Central memory CD8-positive, alpha-beta T cell (primary cell): ENCODE results near the gene PAXIP1.

ENCODE experiments used
- ATAC-seq: fragments of 150-1000 bp; cut with Tn5 transposase; replicated peaks from 2 replicates; pipeline ENCODE4 v1.10.0; 2022; ENCODE audit warnings: mild to moderate bottlenecking, moderate FRiP score, moderate number of reproducible peaks; ENCODE audit not compliant: poor library complexity, severe bottlenecking; ENCODE audit errors: extremely low read depth
- DNase-seq, 2 donors: peaks; one replicate each; pipeline ENCODE4 v3.0.0; 2021; ENCODE audit warnings: low spot score in 2 of 2
- H3K27ac Mint-ChIP-seq: one replicate; pipeline ENCODE4 v1.8.0; 2022; ENCODE audit warnings: low read depth, mild to moderate bottlenecking, moderate library complexity, mixed read lengths
- H3K27me3 Mint-ChIP-seq: one replicate; pipeline ENCODE4 v1.8.0; 2022; ENCODE audit warnings: mixed read lengths
- H3K36me3 Mint-ChIP-seq: one replicate; pipeline ENCODE4 v1.8.0; 2022; ENCODE audit warnings: mild to moderate bottlenecking, moderate library complexity, mixed read lengths; ENCODE audit not compliant: insufficient read depth
- H3K4me1 Mint-ChIP-seq: one replicate; pipeline ENCODE4 v1.8.0; 2022; ENCODE audit warnings: mixed read lengths
- H3K4me3 Mint-ChIP-seq: one replicate; pipeline ENCODE4 v1.8.0; 2022; ENCODE audit warnings: mild to moderate bottlenecking, moderate library complexity, mixed read lengths
- H3K9me3 Mint-ChIP-seq: one replicate; pipeline ENCODE4 v1.8.0; 2022; ENCODE audit warnings: mixed read lengths

PAXIP1 gene

GRCh38 chr7:155003376-155004214 is 671 bp upstream of the PAXIP1 start:
- DNase-seq (no peak), ATAC-seq (peak; percentile 75)
- Mint-ChIP-seq H3K4me3 (peak overlapping the region; percentile 88), H3K36me3 (peaks cover 7% of the 10 kb centered on the region), H3K4me1 (peaks cover 14% of the 10 kb centered on the region), H3K9me3 (no peaks in the 10 kb centered on the region), H3K27me3 (no peaks in the 10 kb centered on the region), H3K27ac (peak overlapping the region; percentile 72)

- H3K4me1 Mint-ChIP-seq = peaks cover 14% of the 10 kb centered on the region
- ATAC-seq (peak; percentile 17), DNase-seq (peak in 1 of 2 donors; percentile 21)
- no peak overlapping the region for H3K27ac Mint-ChIP-seq
- H3K36me3 Mint-ChIP-seq = peaks cover 13% of the 10 kb centered on the region
- H3K4me3 Mint-ChIP-seq = peak overlapping the region; percentile 88
- no peaks in the 10 kb centered on the region for H3K9me3 Mint-ChIP-seq
- H3K27me3 Mint-ChIP-seq = no peaks in the 10 kb centered on the region
Observed at GRCh38 chr7:155002411-155003091, 373 bp downstream of the PAXIP1 start.

- H3K4me1 Mint-ChIP-seq = peaks cover 14% of the 10 kb centered on the region
- no peak overlapping the region for H3K27ac Mint-ChIP-seq
- DNase-seq (no peak), ATAC-seq (no peak)
- H3K27me3 Mint-ChIP-seq = no peaks in the 10 kb centered on the region
- H3K9me3 Mint-ChIP-seq = no peaks in the 10 kb centered on the region
- peaks cover 16% of the 10 kb centered on the region for H3K36me3 Mint-ChIP-seq
- H3K4me3 Mint-ChIP-seq = no peak overlapping the region
Observed at GRCh38 chr7:155001756-155002410, 1.0 kb downstream of the PAXIP1 start.

- DNase-seq (no peak), ATAC-seq (no peak)
- Mint-ChIP-seq H3K4me1 (peaks cover 14% of the 10 kb centered on the region), H3K27me3 (no peaks in the 10 kb centered on the region), H3K9me3 (no peaks in the 10 kb centered on the region), H3K27ac (no peak overlapping the region), H3K36me3 (peaks cover 16% of the 10 kb centered on the region), H3K4me3 (no peak overlapping the region)
Observed at GRCh38 chr7:155000795-155001194, 2.1 kb downstream of the PAXIP1 start.

- ATAC-seq (no peak), DNase-seq (no peak)
- H3K4me1 Mint-ChIP-seq = peaks cover 12% of the 10 kb centered on the region
- no peak overlapping the region for H3K27ac Mint-ChIP-seq
- no peaks in the 10 kb centered on the region for H3K9me3 Mint-ChIP-seq
- H3K36me3 Mint-ChIP-seq = peaks cover 19% of the 10 kb centered on the region
- H3K27me3 Mint-ChIP-seq = no peaks in the 10 kb centered on the region
- no peak overlapping the region for H3K4me3 Mint-ChIP-seq
Observed at GRCh38 chr7:154998481-154998880, 4.4 kb downstream of the PAXIP1 start.

- Mint-ChIP-seq H3K36me3 (peaks cover 21% of the 10 kb centered on the region), H3K4me1 (peaks cover 12% of the 10 kb centered on the region), H3K4me3 (no peak overlapping the region), H3K9me3 (no peaks in the 10 kb centered on the region), H3K27ac (no peak overlapping the region), H3K27me3 (no peaks in the 10 kb centered on the region)
- DNase-seq = no peak
- no peak for ATAC-seq
Observed at GRCh38 chr7:154997840-154998370, 5.0 kb downstream of the PAXIP1 start.

- ATAC-seq (no peak), DNase-seq (no peak)
- H3K27ac Mint-ChIP-seq = no peak overlapping the region
- H3K4me3 Mint-ChIP-seq = no peak overlapping the region
- H3K4me1 Mint-ChIP-seq = peaks cover 9% of the 10 kb centered on the region
- H3K36me3 Mint-ChIP-seq = peaks cover 24% of the 10 kb centered on the region
- no peaks in the 10 kb centered on the region for H3K27me3 Mint-ChIP-seq
- no peaks in the 10 kb centered on the region for H3K9me3 Mint-ChIP-seq
Observed at GRCh38 chr7:154996756-154997155, 6.2 kb downstream of the PAXIP1 start.

GRCh38 chr7:154996101-154996500 is 6.8 kb downstream of the PAXIP1 start:
- H3K36me3 Mint-ChIP-seq = peaks cover 24% of the 10 kb centered on the region
- H3K9me3 Mint-ChIP-seq = no peaks in the 10 kb centered on the region
- H3K4me3 Mint-ChIP-seq = no peak overlapping the region
- H3K27ac Mint-ChIP-seq = no peak overlapping the region
- no peaks in the 10 kb centered on the region for H3K27me3 Mint-ChIP-seq
- H3K4me1 Mint-ChIP-seq = peaks cover 7% of the 10 kb centered on the region
- ATAC-seq = no peak
- DNase-seq = no peak

GRCh38 chr7:154994996-154995395 is 7.9 kb downstream of the PAXIP1 start:
- H3K27ac Mint-ChIP-seq = no peak overlapping the region
- peaks cover 7% of the 10 kb centered on the region for H3K4me1 Mint-ChIP-seq
- H3K9me3 Mint-ChIP-seq = no peaks in the 10 kb centered on the region
- H3K27me3 Mint-ChIP-seq = no peaks in the 10 kb centered on the region
- no peak overlapping the region for H3K4me3 Mint-ChIP-seq
- ATAC-seq (no peak), DNase-seq (no peak)
- peaks cover 24% of the 10 kb centered on the region for H3K36me3 Mint-ChIP-seq

GRCh38 chr7:154990964-154991540 is 11.9 kb downstream of the PAXIP1 start:
- no peak overlapping the region for H3K4me3 Mint-ChIP-seq
- H3K4me1 Mint-ChIP-seq = peaks cover 16% of the 10 kb centered on the region
- ATAC-seq (no peak), DNase-seq (no peak)
- H3K27ac Mint-ChIP-seq = peak overlapping the region; percentile 32
- no peaks in the 10 kb centered on the region for H3K27me3 Mint-ChIP-seq
- H3K9me3 Mint-ChIP-seq = no peaks in the 10 kb centered on the region
- H3K36me3 Mint-ChIP-seq = peaks cover 18% of the 10 kb centered on the region

GRCh38 chr7:154987571-154987970 is 15.4 kb downstream of the PAXIP1 start:
- Mint-ChIP-seq H3K4me1 (peaks cover 16% of the 10 kb centered on the region), H3K9me3 (no peaks in the 10 kb centered on the region), H3K27ac (no peak overlapping the region), H3K36me3 (peaks cover 5% of the 10 kb centered on the region), H3K27me3 (no peaks in the 10 kb centered on the region), H3K4me3 (no peak overlapping the region)
- ATAC-seq (no peak), DNase-seq (no peak)

GRCh38 chr7:154986200-154986945 is 16.6 kb downstream of the PAXIP1 start:
- Mint-ChIP-seq H3K4me1 (peaks cover 16% of the 10 kb centered on the region), H3K27ac (no peak overlapping the region)

More at GRCh38 chr7:154986200-154986945, 16.6 kb downstream of the PAXIP1 start:
- H3K27me3 Mint-ChIP-seq = no peaks in the 10 kb centered on the region
- H3K36me3 Mint-ChIP-seq = peaks cover 2% of the 10 kb centered on the region
- no peaks in the 10 kb centered on the region for H3K9me3 Mint-ChIP-seq
- H3K4me3 Mint-ChIP-seq = no peak overlapping the region
- DNase-seq (no peak), ATAC-seq (no peak)
